Hepatocyte (in vitro differentiated cells): ENCODE measurements around the gene SNX9. TPM values are rescaled to one million over a fixed set of nuclear protein-coding genes. Genes with fewer than 3 reads are reported as not detected.

Experiments
- DNase-seq: peaks from one replicate; pipeline ENCODE4 v3.0.0-alpha.2; 2016; ENCODE audit warnings: low spot score
- H2AFZ ChIP-seq: fragments of 200-600 bp; sonication (generic); 2 replicates; pipeline ENCODE4 v1.6.0; 2016; ENCODE audit warnings: antibody characterized with exemption, mild to moderate bottlenecking
- H3K27ac ChIP-seq: fragments of 200-600 bp; sonication (generic); 2 replicates; pipeline ENCODE4 v1.5.1; 2016; ENCODE audit warnings: mild to moderate bottlenecking
- H3K27me3 ChIP-seq: fragments of 200-600 bp; sonication (generic); 2 replicates; pipeline ENCODE4 v1.6.1; 2016
- H3K36me3 ChIP-seq: fragments of 200-600 bp; sonication (generic); replicated peaks from 2 replicates; pipeline ENCODE4 v1.5.1; 2016; ENCODE audit warnings: low read depth; ENCODE audit not compliant: insufficient read depth
- H3K4me1 ChIP-seq: fragments of 200-600 bp; sonication (generic); 2 replicates; pipeline ENCODE4 v1.5.1; 2016; ENCODE audit warnings: mild to moderate bottlenecking, moderate library complexity; ENCODE audit not compliant: insufficient read depth
- H3K4me2 ChIP-seq: fragments of 200-600 bp; sonication (generic); 2 replicates; pipeline ENCODE4 v1.6.0; 2016
- H3K4me3 ChIP-seq: fragments of 200-600 bp; sonication (generic); 2 replicates; pipeline ENCODE4 v1.5.1; 2016; ENCODE audit warnings: mild to moderate bottlenecking
- H3K79me2 ChIP-seq: fragments of 200-600 bp; sonication (generic); 2 replicates; pipeline ENCODE4 v1.6.0; 2017; ENCODE audit warnings: mild to moderate bottlenecking
- H3K9me2 ChIP-seq: fragments of 200-600 bp; sonication (generic); replicated peaks from 2 replicates; pipeline ENCODE4 v1.6.0; 2017; ENCODE audit warnings: mild to moderate bottlenecking; ENCODE audit not compliant: insufficient read depth
- H3K9me3 ChIP-seq: fragments of 200-600 bp; sonication (generic); 2 replicates; pipeline ENCODE4 v1.5.1; 2016; ENCODE audit warnings: low read depth, mild to moderate bottlenecking
- H4K20me1 ChIP-seq: fragments of 200-600 bp; sonication (generic); 2 replicates; pipeline ENCODE4 v1.6.0; 2016; ENCODE audit warnings: mild to moderate bottlenecking; ENCODE audit not compliant: insufficient read depth, poor library complexity, severe bottlenecking
- EZH2 ChIP-seq: fragments of 200-600 bp; sonication (generic); IDR thresholded peaks from 2 replicates; pipeline ENCODE4 v1.6.1; 2016; ENCODE audit warnings: antibody characterized with exemption, mild to moderate bottlenecking, borderline replicate concordance
- EZH2phosphoT487 ChIP-seq: fragments of 200-600 bp; sonication (generic); IDR thresholded peaks from one replicate; pipeline ENCODE4 v1.6.1; 2018; ENCODE audit warnings: antibody characterized with exemption, mild to moderate bottlenecking, low read depth, moderate library complexity; ENCODE audit not compliant: unreplicated experiment, severe bottlenecking
- WGBS: methylation state at CpG from one replicate; pipeline ENCODE4 v1.1.6; 2016; ENCODE audit warnings: low lambda C conversion rate; ENCODE audit errors: missing lambda C conversion rate; 5-methylcytosine and 5-hydroxymethylcytosine counted together
- polyA plus RNA-seq: library from polyadenylated mRNA; unstranded; fragments of >200 nt; fragmentation: Nextera tagmentation; extraction: Ambion mirVana; gene quantifications from 2 replicates; pipeline ENCODE4 v1.2.1, GENCODE V29; 2016
- total RNA-seq: library from RNA; depleted of rRNA; stranded (reverse); fragments of >200 nt; gene quantifications from 2 replicates; pipeline ENCODE4 v1.2.3, GENCODE V29; 2014
- TF ChIP-seq, protein P1 (sequence below): fragments of 200-600 bp; sonication (generic); IDR thresholded peaks from 2 replicates; pipeline ENCODE4 v1.5.1; 2016; ENCODE audit warnings: antibody characterized with exemption, mild to moderate bottlenecking; ENCODE audit not compliant: poor library complexity

SNX9 gene
- total and polyA plus RNA-seq, 2 experiments from 2014 or later = 34.1 to 34.7 TPM

DNA sequence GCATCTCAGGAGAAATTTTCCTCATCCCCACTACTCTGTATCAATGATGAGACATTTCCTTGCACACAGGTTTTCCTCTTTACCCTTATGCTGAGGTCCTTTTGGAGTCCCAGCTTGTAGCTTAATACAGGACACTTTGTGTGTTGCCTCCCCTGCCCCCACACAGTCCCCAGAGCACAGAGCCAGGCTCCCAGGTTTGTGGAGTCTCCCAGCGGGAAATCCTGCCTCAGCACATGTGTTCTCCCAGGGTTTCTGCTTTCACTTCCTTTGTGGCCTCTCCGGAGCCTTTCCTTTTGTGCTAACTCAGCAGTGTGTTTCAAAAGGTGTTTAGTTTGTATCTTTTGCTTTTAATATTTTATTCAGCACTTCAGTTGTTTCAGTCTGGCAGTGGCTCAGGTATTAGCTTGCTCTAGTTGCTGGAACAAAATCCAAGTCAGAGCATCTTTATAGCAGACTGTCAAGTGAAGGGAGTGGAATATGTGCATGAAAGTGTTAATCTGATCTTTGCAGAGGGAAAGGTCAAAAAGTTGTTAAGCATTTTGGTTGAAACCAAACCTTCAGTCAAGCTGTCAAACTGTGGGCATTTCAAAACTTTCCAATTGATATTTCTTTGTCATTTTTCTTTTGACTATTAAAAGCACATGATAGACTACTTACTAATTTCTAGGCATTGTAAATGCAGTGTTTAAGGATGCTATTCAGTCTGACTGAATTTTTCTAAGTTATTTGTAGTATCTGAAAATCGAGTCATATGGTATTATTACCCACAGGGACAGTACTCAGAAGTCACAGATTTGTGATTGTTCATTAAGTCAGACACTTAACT is 8.6 kb downstream of the SNX9 start:
- DNase-seq = no peak
- Histone ChIP-seq H3K27me3 (no peaks in the 10 kb centered on the region), H3K4me2 (peak overlapping the region; percentile 54)

DNA sequence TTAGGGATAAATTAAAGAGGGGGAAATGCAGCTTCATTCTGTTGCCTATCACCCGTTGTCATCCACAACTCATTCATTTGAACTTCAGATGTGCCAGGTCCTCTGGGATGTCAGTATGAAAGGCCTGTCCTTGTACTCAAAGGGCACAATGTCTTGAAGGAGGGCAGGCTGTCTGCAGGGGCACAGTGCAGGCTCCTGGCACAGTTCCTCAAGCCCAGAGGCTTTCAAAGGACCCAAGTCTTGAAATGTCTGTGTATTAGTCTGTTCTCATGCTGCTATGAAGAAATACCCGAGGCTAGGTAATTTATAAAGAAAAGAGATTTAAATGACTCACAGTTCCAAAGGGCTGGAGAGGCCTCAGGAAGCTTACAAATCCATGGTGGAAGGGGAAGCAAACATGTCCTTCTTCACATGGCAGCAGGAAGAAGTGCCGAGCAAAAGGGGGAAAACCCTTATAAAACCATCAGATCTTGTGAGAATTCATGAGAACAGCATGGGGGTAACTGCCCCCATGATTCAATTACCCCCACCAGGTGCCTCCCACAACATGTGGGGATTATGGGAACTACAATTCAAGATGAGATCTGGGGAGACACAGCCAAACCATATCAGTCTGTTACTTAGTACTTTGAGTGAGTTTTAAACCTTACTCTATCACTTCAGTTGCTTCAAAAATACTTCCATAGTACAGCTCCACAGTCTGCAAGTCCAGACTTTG is 9.4 kb downstream of the SNX9 start:
- peaks cover 11% of the 10 kb centered on the region for H3K4me1 ChIP-seq
- no peak for DNase-seq
- no peaks in the 10 kb centered on the region for H3K9me2 ChIP-seq
- H3K27me3 ChIP-seq = no peaks in the 10 kb centered on the region
- H3K27ac ChIP-seq = no peak overlapping the region
- peaks cover 48% of the 10 kb centered on the region for H4K20me1 ChIP-seq
- H3K4me2 ChIP-seq = no peak overlapping the region
- H3K4me3 ChIP-seq = no peak overlapping the region
- H2AFZ ChIP-seq = no peak overlapping the region
- no peaks in the 10 kb centered on the region for H3K9me3 ChIP-seq
- H3K79me2 ChIP-seq = peaks cover 99% of the 10 kb centered on the region
- TF ChIP-seq EZH2 = no peak
- TF ChIP-seq, protein P1, sequence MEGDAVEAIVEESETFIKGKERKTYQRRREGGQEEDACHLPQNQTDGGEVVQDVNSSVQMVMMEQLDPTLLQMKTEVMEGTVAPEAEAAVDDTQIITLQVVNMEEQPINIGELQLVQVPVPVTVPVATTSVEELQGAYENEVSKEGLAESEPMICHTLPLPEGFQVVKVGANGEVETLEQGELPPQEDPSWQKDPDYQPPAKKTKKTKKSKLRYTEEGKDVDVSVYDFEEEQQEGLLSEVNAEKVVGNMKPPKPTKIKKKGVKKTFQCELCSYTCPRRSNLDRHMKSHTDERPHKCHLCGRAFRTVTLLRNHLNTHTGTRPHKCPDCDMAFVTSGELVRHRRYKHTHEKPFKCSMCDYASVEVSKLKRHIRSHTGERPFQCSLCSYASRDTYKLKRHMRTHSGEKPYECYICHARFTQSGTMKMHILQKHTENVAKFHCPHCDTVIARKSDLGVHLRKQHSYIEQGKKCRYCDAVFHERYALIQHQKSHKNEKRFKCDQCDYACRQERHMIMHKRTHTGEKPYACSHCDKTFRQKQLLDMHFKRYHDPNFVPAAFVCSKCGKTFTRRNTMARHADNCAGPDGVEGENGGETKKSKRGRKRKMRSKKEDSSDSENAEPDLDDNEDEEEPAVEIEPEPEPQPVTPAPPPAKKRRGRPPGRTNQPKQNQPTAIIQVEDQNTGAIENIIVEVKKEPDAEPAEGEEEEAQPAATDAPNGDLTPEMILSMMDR = no peak
- no peak for TF ChIP-seq EZH2phosphoT487
- 72% methylated on average over 3 of the region's 3 CpGs for WGBS
- H3K36me3 ChIP-seq = no peaks in the 10 kb centered on the region

More for the DNA sequence above, 8.6 kb downstream of the SNX9 start:
- TF ChIP-seq, protein P1 = no peak
- TF ChIP-seq EZH2phosphoT487 = no peak
- TF ChIP-seq EZH2 = no peak
- Histone ChIP-seq H3K79me2 (peaks cover 91% of the 10 kb centered on the region), H3K4me1 (peaks cover 11% of the 10 kb centered on the region), H3K4me3 (no peak overlapping the region), H3K27ac (no peak overlapping the region), H3K9me3 (no peaks in the 10 kb centered on the region), H2AFZ (no peak overlapping the region), H3K36me3 (no peaks in the 10 kb centered on the region), H4K20me1 (peaks cover 45% of the 10 kb centered on the region), H3K9me2 (no peaks in the 10 kb centered on the region)
- 46% methylated on average over 3 of the region's 3 CpGs for WGBS

DNA sequence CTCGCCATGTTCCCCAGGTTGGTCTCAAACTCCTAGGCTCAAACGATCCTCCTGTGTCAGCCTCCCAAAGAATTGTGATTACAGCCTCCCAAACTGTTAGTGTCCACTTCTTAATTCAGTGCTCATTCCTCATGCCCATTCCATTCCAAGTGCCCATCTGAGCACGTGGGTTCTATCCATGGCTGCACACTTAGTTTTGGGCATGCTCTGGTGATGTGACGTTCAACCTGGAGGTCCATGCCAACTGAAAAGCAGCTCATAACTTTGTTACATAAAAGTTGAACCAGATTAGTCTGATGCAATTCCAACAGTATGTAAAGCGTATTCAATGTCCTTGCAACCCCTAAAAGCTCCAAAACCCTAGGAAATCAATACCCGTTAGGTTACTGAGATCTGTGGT is 11.5 kb downstream of the SNX9 start:
- Histone ChIP-seq H4K20me1 (peaks cover 54% of the 10 kb centered on the region), H3K36me3 (no peaks in the 10 kb centered on the region), H3K4me3 (no peak overlapping the region), H3K4me1 (peaks cover 11% of the 10 kb centered on the region), H3K9me2 (no peaks in the 10 kb centered on the region), H3K9me3 (no peaks in the 10 kb centered on the region), H2AFZ (no peak overlapping the region), H3K4me2 (no peak overlapping the region), H3K27ac (no peak overlapping the region), H3K79me2 (peaks cover 99% of the 10 kb centered on the region), H3K27me3 (no peaks in the 10 kb centered on the region)
- 99% methylated on average over 6 of the region's 6 CpGs for WGBS
- TF ChIP-seq EZH2phosphoT487 = no peak
- TF ChIP-seq EZH2 = no peak
- TF ChIP-seq, protein P1 = no peak
- no peak for DNase-seq
